ENCODE results near the gene SLC26A8. TPM values are rescaled to one million over a fixed set of nuclear protein-coding genes. Genes with fewer than 3 reads are reported as not detected.

The SLC26A8 gene
- total and polyA plus RNA-seq, 4 donors, result 0.20 to 1.1 (median 0.48) TPM

GRCh38 chr6:35955521-35955920 is 68.9 kb downstream of the SLC26A8 start:
- Histone ChIP-seq H3K36me3 (ENCODE audit: control insufficient read depth in 4 of 4, insufficient read depth in 4 of 4, low read length in 4 of 4) (no peaks in the 10 kb centered on the region), H3K27me3 (ENCODE audit: control insufficient read depth in 3 of 3, insufficient read depth in 3 of 3, low read length in 2 of 3) (no peaks in the 10 kb centered on the region), H3K4me1 (ENCODE audit: control insufficient read depth in 5 of 5, insufficient read depth in 5 of 5, low read length in 5 of 5) (peaks cover 0 to 3% (median 0%) of the 10 kb centered on the region in 5 donors), H3K27ac (ENCODE audit: low read depth in 1 of 2, low read length in 1 of 2) (no peak overlapping the region), H3K9me3 (ENCODE audit: control insufficient read depth in 4 of 4, insufficient read depth in 3 of 4, low read length in 3 of 4) (no peaks in the 10 kb centered on the region), H3K9ac (ENCODE audit: insufficient read depth in 1 of 2, low read length in 2 of 2) (no peak overlapping the region), H3K4me3 (no peak overlapping the region)
- no peak for TF ChIP-seq CTCF (IDR thresholded peaks at IDR 0.05; ENCODE audit: control extremely low read depth, extremely low read depth)
- DNase-seq (no peak), ATAC-seq (ENCODE audit: insufficient read depth, low FRiP score) (no peak)
- 85% methylated on average over 5 of the region's 5 CpGs for WGBS, 2 donors

GRCh38 chr6:35955071-35955470 is 69.4 kb downstream of the SLC26A8 start:
- no peaks in the 10 kb centered on the region for H3K36me3 ChIP-seq (ENCODE audit: control insufficient read depth in 4 of 4, insufficient read depth in 4 of 4, low read length in 4 of 4)
- H3K4me1 ChIP-seq (ENCODE audit: control insufficient read depth in 5 of 5, insufficient read depth in 5 of 5, low read length in 5 of 5), result peaks cover 0 to 3% (median 0%) of the 10 kb centered on the region in 5 donors
- no peak overlapping the region for H3K9ac ChIP-seq (ENCODE audit: insufficient read depth in 1 of 2, low read length in 2 of 2)
- DNase-seq, result no peak
- H3K27ac ChIP-seq (ENCODE audit: low read depth in 1 of 2, low read length in 1 of 2), result no peak overlapping the region
- H3K9me3 ChIP-seq (ENCODE audit: control insufficient read depth in 4 of 4, insufficient read depth in 3 of 4, low read length in 3 of 4), result no peaks in the 10 kb centered on the region
- H3K4me3 ChIP-seq, result no peak overlapping the region
- WGBS, 2 donors, result 93% methylated on average over 8 of the region's 8 CpGs
- no peak for TF ChIP-seq CTCF (IDR thresholded peaks at IDR 0.05; ENCODE audit: control extremely low read depth, extremely low read depth)
- ATAC-seq (ENCODE audit: insufficient read depth, low FRiP score), result no peak
- no peaks in the 10 kb centered on the region for H3K27me3 ChIP-seq (ENCODE audit: control insufficient read depth in 3 of 3, insufficient read depth in 3 of 3, low read length in 2 of 3)

- Histone ChIP-seq H3K9ac (ENCODE audit: insufficient read depth in 1 of 2, low read length in 2 of 2) (no peak overlapping the region), H3K4me3 (no peak overlapping the region), H3K4me1 (ENCODE audit: control insufficient read depth in 5 of 5, insufficient read depth in 5 of 5, low read length in 5 of 5) (peaks cover 0 to 3% (median 0%) of the 10 kb centered on the region in 5 donors), H3K27me3 (ENCODE audit: control insufficient read depth in 3 of 3, insufficient read depth in 3 of 3, low read length in 2 of 3) (no peaks in the 10 kb centered on the region), H3K36me3 (ENCODE audit: control insufficient read depth in 4 of 4, insufficient read depth in 4 of 4, low read length in 4 of 4) (no peaks in the 10 kb centered on the region), H3K27ac (ENCODE audit: low read depth in 1 of 2, low read length in 1 of 2) (no peak overlapping the region), H3K9me3 (ENCODE audit: control insufficient read depth in 4 of 4, insufficient read depth in 3 of 4, low read length in 3 of 4) (no peaks in the 10 kb centered on the region)
- TF ChIP-seq CTCF (IDR thresholded peaks at IDR 0.05; ENCODE audit: control extremely low read depth, extremely low read depth), result no peak
- ATAC-seq (ENCODE audit: insufficient read depth, low FRiP score), result no peak
- 92 to 93% methylated on average over 7 of the region's 7 CpGs for WGBS, 2 donors
- DNase-seq, result no peak
Observed at GRCh38 chr6:35954333-35954732, 70.1 kb downstream of the SLC26A8 start.

GRCh38 chr6:35948725-35949124 is 75.7 kb downstream of the SLC26A8 start:
- Histone ChIP-seq H3K9me3 (ENCODE audit: control insufficient read depth in 4 of 4, insufficient read depth in 3 of 4, low read length in 3 of 4) (no peaks in the 10 kb centered on the region), H3K36me3 (ENCODE audit: control insufficient read depth in 4 of 4, insufficient read depth in 4 of 4, low read length in 4 of 4) (peaks cover 0 to 1% (median 0%) of the 10 kb centered on the region in 4 donors), H3K27me3 (ENCODE audit: control insufficient read depth in 3 of 3, insufficient read depth in 3 of 3, low read length in 2 of 3) (no peaks in the 10 kb centered on the region), H3K27ac (ENCODE audit: low read depth in 1 of 2, low read length in 1 of 2) (no peak overlapping the region), H3K4me1 (ENCODE audit: control insufficient read depth in 5 of 5, insufficient read depth in 5 of 5, low read length in 5 of 5) (peaks cover 0 to 3% (median 0%) of the 10 kb centered on the region in 5 donors), H3K9ac (ENCODE audit: insufficient read depth in 1 of 2, low read length in 2 of 2) (no peak overlapping the region), H3K4me3 (no peak overlapping the region)
- WGBS, 2 donors, result 93% methylated on average over 1 of the region's 1 CpG
- DNase-seq (no peak), ATAC-seq (ENCODE audit: insufficient read depth, low FRiP score) (no peak)
- no peak for TF ChIP-seq CTCF (IDR thresholded peaks at IDR 0.05; ENCODE audit: control extremely low read depth, extremely low read depth)

Measured in lung (tissue), 12 donors.